ENCODE measurements around the gene TEX35. TPM values are rescaled to one million over a fixed set of nuclear protein-coding genes. Genes with fewer than 3 reads are reported as not detected.

Gene TEX35
- total RNA-seq, 4 donors from 2014 or later, result not detected

DNA sequence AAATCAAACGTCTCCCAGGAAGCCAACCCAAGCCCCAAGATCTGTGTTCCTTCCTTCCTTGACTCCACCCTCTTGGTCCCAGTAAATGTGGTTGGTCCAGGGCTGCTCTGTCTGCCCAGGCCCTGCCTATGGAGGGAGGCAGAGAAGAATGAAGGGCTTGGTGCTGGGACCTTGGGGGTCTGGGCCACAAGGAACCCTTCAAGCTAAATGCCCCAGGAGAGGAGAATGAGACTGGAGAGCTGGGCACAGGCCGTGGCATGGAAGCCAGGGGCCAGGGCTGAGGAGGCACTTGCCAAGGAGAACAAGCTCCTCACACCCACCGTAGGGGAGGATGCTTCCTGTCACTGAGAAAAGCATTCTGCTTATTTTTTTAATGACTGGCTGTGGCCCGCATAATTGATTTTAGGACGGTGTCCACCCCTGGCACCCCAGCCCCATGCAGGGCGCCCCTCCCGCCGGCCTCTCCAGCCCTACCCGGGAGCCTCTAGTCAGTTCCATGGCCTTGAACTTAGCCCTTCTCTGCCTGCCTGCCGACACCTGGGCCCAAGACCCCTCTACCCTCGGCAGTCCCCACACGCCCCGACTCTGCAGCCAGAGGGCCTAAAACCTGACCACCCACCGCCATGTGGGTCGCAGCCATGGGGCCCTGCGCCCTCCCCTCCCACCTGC, 17.0 kb upstream of the TEX35 start:
- H3K36me3 ChIP-seq, result no peaks in the 10 kb centered on the region
- TF ChIP-seq POLR2AphosphoS5 (IDR thresholded peaks at IDR 0.05) (no peak), POLR2A (IDR thresholded peaks at IDR 0.05) (no peak), EP300 (IDR thresholded peaks at IDR 0.05; ENCODE audit: low read depth) (no peak)
- TF ChIP-seq, protein P1, sequence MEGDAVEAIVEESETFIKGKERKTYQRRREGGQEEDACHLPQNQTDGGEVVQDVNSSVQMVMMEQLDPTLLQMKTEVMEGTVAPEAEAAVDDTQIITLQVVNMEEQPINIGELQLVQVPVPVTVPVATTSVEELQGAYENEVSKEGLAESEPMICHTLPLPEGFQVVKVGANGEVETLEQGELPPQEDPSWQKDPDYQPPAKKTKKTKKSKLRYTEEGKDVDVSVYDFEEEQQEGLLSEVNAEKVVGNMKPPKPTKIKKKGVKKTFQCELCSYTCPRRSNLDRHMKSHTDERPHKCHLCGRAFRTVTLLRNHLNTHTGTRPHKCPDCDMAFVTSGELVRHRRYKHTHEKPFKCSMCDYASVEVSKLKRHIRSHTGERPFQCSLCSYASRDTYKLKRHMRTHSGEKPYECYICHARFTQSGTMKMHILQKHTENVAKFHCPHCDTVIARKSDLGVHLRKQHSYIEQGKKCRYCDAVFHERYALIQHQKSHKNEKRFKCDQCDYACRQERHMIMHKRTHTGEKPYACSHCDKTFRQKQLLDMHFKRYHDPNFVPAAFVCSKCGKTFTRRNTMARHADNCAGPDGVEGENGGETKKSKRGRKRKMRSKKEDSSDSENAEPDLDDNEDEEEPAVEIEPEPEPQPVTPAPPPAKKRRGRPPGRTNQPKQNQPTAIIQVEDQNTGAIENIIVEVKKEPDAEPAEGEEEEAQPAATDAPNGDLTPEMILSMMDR (IDR thresholded peaks at IDR 0.05), result no peak
- H3K4me1 ChIP-seq, result no peaks in the 10 kb centered on the region
- 84% methylated on average over 15 of the region's 16 CpGs; no CpG with 5 or more reads in 1 of the 2 donors for WGBS, 2 donors (ENCODE audit: low coverage in 1 of 2)
- in situ Hi-C loops (cut with MboI; ENCODE audit: low pct_ligation_motif_present in 1 of 4, low pct_unique_long_range_greater_than_20kb in 1 of 4, low sequenced_read_pairs in 3 of 4), result no loop called here
- H3K27ac ChIP-seq, result no peak overlapping the region
- intact Hi-C loops (cut with DNase I; ENCODE audit: low total_unique reads), result no loop called here
- H3K4me3 ChIP-seq, result no peak overlapping the region
- no peak for DNase-seq
- no peaks in the 10 kb centered on the region for H3K9me3 ChIP-seq
- H3K27me3 ChIP-seq, result no peaks in the 10 kb centered on the region

DNA sequence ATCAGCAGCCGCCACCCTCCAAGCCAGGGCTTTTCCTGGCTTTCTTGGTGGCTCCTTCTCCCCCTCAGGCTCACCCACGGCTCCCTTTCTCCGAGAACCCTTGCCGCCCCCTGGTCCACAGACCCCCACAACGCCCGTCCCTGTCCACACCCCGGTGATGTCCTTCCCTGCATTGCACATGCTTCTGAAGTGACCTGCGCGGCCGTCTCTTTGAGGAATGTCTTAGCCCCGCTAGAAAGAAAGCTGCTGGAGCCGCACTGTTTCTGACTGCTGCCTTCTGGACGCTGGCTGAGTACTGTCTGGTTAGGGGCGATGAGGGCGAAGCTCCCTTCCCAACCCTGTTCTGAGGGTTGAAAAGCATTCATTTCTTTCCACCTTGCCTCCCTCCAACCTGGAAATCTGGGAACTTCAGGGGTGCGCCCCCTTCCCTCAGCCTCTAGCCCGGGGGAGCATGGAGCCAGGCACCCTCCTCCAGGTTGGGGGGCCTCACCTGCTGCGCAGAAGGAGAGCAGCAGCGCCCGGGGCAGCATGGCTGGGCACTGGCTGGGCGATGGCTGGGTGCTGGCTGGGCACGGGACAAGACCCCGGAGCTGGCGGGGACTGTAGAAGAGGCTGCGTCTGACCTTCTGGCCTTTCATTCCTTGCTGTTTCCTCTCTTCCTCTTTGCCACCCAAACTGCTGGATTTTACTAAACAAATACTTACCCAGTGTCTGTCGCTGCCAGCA, 16.3 kb upstream of the TEX35 start, which contains the start of gene CLEC20A:
TSS of gene CLEC20A (minus strand) at position 555 of the 726 bp plus-strand sequence. CDS start at position 530, 25 bp downstream.
- Histone ChIP-seq H3K9me3 (no peaks in the 10 kb centered on the region), H3K27me3 (no peaks in the 10 kb centered on the region), H3K36me3 (no peaks in the 10 kb centered on the region), H3K27ac (no peak within 1 kb of the TSS), H3K4me3 (no peak within 1 kb of the TSS), H3K4me1 (no peaks in the 10 kb centered on the region)
- intact Hi-C loops (cut with DNase I; ENCODE audit: low total_unique reads), result no loop called here
- no peak for TF ChIP-seq POLR2AphosphoS5 (IDR thresholded peaks at IDR 0.05)
- no peak for TF ChIP-seq EP300 (IDR thresholded peaks at IDR 0.05; ENCODE audit: low read depth)
- TF ChIP-seq, protein P1 (IDR thresholded peaks at IDR 0.05), result no peak
- no peak for TF ChIP-seq POLR2A (IDR thresholded peaks at IDR 0.05)
- 90 to 95% methylated on average over 10 to 26 of the region's 26 CpGs for WGBS, 2 donors (ENCODE audit: low coverage in 1 of 2)
- in situ Hi-C loops (cut with MboI; ENCODE audit: low pct_ligation_motif_present in 1 of 4, low pct_unique_long_range_greater_than_20kb in 1 of 4, low sequenced_read_pairs in 3 of 4), result no loop called here
- DNase-seq, result no peak

DNA sequence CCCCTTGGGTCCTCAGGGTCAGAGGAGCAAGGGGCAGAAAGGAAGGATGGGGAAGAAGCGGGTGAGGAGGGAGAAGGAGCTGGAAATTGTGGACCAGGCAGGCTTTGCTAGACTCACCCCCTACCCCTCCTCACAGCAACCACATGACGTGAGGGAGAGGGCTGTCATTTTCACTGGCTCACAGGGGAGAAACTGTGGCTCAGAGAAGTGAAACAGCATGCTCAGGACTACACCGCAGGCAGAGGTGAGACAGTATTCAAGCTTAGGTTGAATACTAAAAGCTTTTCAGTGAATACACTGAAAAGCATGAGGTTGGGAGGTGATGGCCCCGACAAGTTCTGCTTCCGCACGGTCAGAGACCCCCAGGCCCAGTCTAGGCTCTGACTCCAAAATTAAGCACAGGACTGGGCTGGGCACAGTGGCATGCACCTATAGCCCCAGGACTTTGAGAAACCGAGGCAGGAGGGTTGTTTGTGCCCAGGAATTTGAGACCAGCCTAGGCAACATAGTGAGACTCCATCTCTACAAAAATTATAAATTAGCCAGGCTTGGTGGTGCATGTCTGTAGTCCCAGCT, 14.9 kb upstream of the TEX35 start:
- intact Hi-C loops (cut with DNase I; ENCODE audit: low total_unique reads), result no loop called here
- TF ChIP-seq, protein P1 (IDR thresholded peaks at IDR 0.05), result no peak
- TF ChIP-seq POLR2AphosphoS5 (IDR thresholded peaks at IDR 0.05) (no peak), POLR2A (IDR thresholded peaks at IDR 0.05) (no peak), EP300 (IDR thresholded peaks at IDR 0.05; ENCODE audit: low read depth) (no peak)
- no peak overlapping the region for H3K27ac ChIP-seq
- WGBS, 2 donors (ENCODE audit: low coverage in 1 of 2), result 87 to 100% methylated on average over 5 to 7 of the region's 7 CpGs
- H3K4me3 ChIP-seq, result no peak overlapping the region
- no peaks in the 10 kb centered on the region for H3K9me3 ChIP-seq
- no peaks in the 10 kb centered on the region for H3K4me1 ChIP-seq
- in situ Hi-C loops (cut with MboI; ENCODE audit: low pct_ligation_motif_present in 1 of 4, low pct_unique_long_range_greater_than_20kb in 1 of 4, low sequenced_read_pairs in 3 of 4), result no loop called here
- H3K27me3 ChIP-seq, result no peaks in the 10 kb centered on the region
- no peaks in the 10 kb centered on the region for H3K36me3 ChIP-seq
- no peak for DNase-seq

DNA sequence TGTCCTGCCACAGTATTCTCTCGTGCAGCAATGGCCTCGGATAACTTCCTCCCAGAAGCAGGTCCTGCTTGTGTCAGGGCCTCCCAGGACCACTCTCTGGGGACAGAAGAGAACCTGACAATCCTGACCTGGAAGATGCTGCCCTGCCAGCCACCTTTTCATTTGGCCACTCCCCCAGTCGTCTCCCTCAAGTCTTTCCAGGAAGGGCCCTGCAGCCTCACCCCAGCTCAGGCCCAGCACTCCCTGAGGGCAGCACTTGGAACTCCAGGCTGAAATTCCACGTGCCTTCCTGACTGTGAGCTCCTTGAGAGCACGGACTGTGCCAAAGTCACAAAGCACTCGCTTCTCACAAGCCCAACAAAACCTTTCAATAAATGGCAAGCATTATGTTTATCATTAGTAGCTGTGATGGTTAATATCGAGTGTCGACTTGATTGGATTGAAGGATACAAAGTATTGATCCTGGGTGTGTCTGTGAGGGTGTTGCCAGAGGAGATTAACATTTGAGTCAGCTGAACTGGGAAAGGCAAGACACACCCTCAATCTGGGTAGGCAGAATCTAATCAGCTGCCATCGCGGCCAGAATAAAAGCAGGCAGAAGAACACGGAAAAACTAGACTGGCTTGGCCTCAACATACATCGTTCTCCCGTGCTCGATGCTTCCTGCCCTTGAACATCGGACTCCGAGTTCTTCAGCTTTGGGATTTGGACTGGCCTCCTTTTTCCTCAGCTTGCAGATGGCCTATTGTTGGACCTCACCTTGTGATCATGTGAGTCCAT, 13.8 kb upstream of the TEX35 start:
- H3K4me3 ChIP-seq, result no peak overlapping the region
- no peak overlapping the region for H3K27ac ChIP-seq
- H3K36me3 ChIP-seq, result no peaks in the 10 kb centered on the region
- H3K27me3 ChIP-seq, result no peaks in the 10 kb centered on the region
- WGBS, 2 donors (ENCODE audit: low coverage in 1 of 2), result 86 to 97% methylated on average over 6 to 16 of the region's 16 CpGs
- no peaks in the 10 kb centered on the region for H3K4me1 ChIP-seq
- in situ Hi-C loops (cut with MboI; ENCODE audit: low pct_ligation_motif_present in 1 of 4, low pct_unique_long_range_greater_than_20kb in 1 of 4, low sequenced_read_pairs in 3 of 4), result no loop called here
- no peak for DNase-seq
- no peak for TF ChIP-seq POLR2AphosphoS5 (IDR thresholded peaks at IDR 0.05)
- no peak for TF ChIP-seq POLR2A (IDR thresholded peaks at IDR 0.05)
- TF ChIP-seq, protein P1 (IDR thresholded peaks at IDR 0.05), result no peak
- TF ChIP-seq EP300 (IDR thresholded peaks at IDR 0.05; ENCODE audit: low read depth), result no peak
- intact Hi-C loops (cut with DNase I; ENCODE audit: low total_unique reads), result no loop called here
- no peaks in the 10 kb centered on the region for H3K9me3 ChIP-seq

Measured in transverse colon (tissue), 4 donors.